Right atrium auricular region (tissue), 2 donors: ENCODE measurements around the gene ZNF593OS. TPM values are rescaled to one million over a fixed set of nuclear protein-coding genes. Genes with fewer than 3 reads are reported as not detected.

ENCODE experiments used
- DNase-seq: peaks from one replicate; pipeline ENCODE4 v3.0.0-alpha.2; 2019; ENCODE audit warnings: low spot score
- H3K27ac ChIP-seq, 2 donors: fragments of 200-600 bp; sonication (generic); 1 replicate in 1 of 2; 2 replicates in 1 of 2; pipeline ENCODE4 v1.5.1; 2016 to 2019
- H3K27me3 ChIP-seq, 2 donors: fragments of 200-600 bp; sonication (generic); one replicate each; pipeline versions ENCODE4 v1.5.1 to v1.6.0; 2017 to 2019
- H3K36me3 ChIP-seq: fragments of 200-600 bp; sonication (generic); one replicate; pipeline ENCODE4 v1.5.1; 2016
- H3K4me1 ChIP-seq, 2 donors: fragments of 200-600 bp; sonication (generic); one replicate each; pipeline versions ENCODE4 v1.5.1 to v1.6.0; 2017 to 2019
- H3K4me3 ChIP-seq, 2 donors: fragments of 200-600 bp; sonication (generic); 1 replicate in 1 of 2; 2 replicates in 1 of 2; pipeline ENCODE4 v1.5.1; 2017 to 2019; ENCODE audit warnings: mild to moderate bottlenecking in 1 of 2, moderate library complexity in 1 of 2
- H3K9me3 ChIP-seq, 2 donors: fragments of 200-600 bp; sonication (generic); one replicate each; pipeline ENCODE4 v1.5.1; 2019
- total RNA-seq, 2 donors: library from RNA; depleted of rRNA; stranded (reverse); fragments of >200 nt; gene quantifications; one replicate each; pipeline ENCODE4 v1.1.0, GENCODE V29; 2016
- TF ChIP-seq, protein P1 (sequence below), 2 donors: fragments of 200-600 bp; sonication (generic); IDR thresholded peaks; one replicate each; pipeline ENCODE4 v1.5.1; 2019; ENCODE audit warnings: antibody characterized with exemption in 2 of 2

ZNF593OS gene
- total RNA-seq, 2 donors from 2014 or later = not detected

DNA sequence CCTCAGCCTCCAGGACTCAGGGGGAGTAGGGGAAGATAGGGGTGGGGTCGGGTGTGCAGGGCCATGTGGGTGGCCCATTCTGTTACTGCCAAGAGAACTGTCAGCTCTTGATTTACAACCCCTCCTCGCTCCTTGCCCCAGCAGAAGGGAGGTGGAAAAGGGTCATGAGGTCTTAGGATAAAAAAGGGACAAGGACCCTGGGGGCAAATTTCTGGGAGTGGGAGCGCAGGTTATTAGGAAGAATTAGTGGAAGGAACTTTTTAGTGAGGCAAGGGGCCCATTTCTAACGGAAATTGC is 11.9 kb downstream of the ZNF593OS start:
- H3K4me3 ChIP-seq = peak overlapping the region; percentile 33 to 57
- no peaks in the 10 kb centered on the region for H3K9me3 ChIP-seq
- no peaks in the 10 kb centered on the region for H3K36me3 ChIP-seq
- no peaks in the 10 kb centered on the region for H3K27me3 ChIP-seq
- DNase-seq = no peak
- peaks cover 0 to 77% of the 10 kb centered on the region in 2 donors for H3K4me1 ChIP-seq
- TF ChIP-seq, protein P1, sequence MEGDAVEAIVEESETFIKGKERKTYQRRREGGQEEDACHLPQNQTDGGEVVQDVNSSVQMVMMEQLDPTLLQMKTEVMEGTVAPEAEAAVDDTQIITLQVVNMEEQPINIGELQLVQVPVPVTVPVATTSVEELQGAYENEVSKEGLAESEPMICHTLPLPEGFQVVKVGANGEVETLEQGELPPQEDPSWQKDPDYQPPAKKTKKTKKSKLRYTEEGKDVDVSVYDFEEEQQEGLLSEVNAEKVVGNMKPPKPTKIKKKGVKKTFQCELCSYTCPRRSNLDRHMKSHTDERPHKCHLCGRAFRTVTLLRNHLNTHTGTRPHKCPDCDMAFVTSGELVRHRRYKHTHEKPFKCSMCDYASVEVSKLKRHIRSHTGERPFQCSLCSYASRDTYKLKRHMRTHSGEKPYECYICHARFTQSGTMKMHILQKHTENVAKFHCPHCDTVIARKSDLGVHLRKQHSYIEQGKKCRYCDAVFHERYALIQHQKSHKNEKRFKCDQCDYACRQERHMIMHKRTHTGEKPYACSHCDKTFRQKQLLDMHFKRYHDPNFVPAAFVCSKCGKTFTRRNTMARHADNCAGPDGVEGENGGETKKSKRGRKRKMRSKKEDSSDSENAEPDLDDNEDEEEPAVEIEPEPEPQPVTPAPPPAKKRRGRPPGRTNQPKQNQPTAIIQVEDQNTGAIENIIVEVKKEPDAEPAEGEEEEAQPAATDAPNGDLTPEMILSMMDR (IDR thresholded peaks at IDR 0.05) = no peak
- peak overlapping the region; percentile 86 to 95 for H3K27ac ChIP-seq

DNA sequence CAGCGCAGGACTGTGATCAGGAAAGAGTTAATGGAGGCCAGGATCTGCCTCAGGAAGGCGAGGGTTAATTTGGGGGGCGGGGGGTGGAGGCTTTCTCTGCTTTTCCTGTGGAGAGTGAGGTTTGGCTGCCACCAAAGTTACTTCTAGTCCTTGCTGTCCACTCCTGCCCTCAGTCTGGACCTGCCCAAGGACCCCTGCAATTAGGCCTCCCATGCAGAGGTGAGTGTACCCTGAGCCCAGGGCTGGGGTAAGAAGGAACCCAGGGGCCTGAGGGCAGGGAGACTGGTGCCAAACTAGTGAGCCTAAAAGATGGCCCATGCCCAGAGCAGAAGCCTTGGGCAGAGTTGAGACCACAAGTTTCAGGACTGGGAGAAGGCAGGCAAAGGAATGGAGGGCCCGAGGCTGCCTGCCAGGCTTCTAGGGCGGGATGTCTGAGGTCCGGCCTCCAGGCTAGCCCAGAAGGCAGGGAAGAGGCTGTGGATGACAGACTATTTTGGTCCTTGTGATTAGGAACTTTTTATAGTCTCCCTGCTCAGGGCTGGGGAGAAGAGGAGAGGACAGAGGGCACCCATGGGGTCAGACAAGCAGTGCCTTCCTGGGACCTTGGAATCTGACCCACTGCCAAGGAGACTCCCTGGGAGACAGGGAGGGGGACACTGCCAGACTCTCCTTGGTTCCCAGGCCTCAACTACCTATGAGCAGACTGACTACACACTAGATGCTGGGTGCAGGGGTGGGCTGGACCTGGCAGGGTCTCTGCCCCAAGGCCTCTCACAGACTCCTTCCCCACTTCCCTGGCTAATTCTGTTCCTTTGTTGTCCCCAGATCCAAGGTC is 12.5 kb downstream of the ZNF593OS start, which contains the start of gene FAM110D:
TSS of gene FAM110D (plus strand) at position 172 of the 835 bp plus-strand sequence. CDS start 2,213 bp downstream, outside the sequence.
- no peaks in the 10 kb centered on the region for H3K27me3 ChIP-seq
- H3K4me1 ChIP-seq = peaks cover 0 to 72% of the 10 kb centered on the region in 2 donors
- no peaks in the 10 kb centered on the region for H3K9me3 ChIP-seq
- TF ChIP-seq, protein P1 (IDR thresholded peaks at IDR 0.05) = no peak
- H3K27ac ChIP-seq = peak within 1 kb of the TSS; percentile 86 to 95
- DNase-seq = no peak
- H3K4me3 ChIP-seq = peak within 1 kb of the TSS; percentile 33 to 57
- H3K36me3 ChIP-seq = no peaks in the 10 kb centered on the region

DNA sequence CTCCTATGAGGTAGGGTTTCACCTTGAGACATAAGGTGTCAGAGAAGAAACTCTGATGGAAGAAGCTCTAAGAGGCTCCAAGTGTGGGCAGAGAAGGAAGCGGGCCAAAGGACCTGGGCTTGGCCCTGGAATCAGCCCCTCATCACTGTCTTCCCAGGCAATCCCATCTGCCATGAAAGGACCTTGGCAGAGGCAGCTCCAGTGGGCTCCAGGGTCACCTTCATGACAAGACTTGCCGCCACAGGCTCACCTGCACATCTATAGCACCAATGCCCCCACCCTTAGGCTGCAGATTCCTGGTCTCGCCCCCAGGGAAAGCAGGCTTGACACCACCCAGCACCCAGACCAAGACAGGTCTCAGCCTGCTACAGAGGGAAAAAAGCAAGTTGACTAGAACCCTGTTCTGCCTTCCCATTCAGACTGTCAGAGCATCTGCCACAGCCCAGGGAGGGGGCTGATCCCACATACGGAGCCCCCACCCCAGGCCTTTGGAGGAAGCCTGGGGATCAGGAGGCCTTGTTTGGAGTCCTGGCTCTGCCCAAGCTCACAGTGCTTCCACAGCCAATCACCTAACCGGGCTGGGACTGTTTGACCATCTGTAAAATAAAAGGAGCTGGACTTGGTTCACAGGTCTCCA is 13.2 kb downstream of the ZNF593OS start:
- Histone ChIP-seq H3K27ac (peak overlapping the region; percentile 86 to 95), H3K4me1 (peaks cover 0 to 65% of the 10 kb centered on the region in 2 donors), H3K4me3 (peak overlapping the region in 1 of 2 donors; percentile 57), H3K27me3 (no peaks in the 10 kb centered on the region), H3K36me3 (no peaks in the 10 kb centered on the region), H3K9me3 (no peaks in the 10 kb centered on the region)
- TF ChIP-seq, protein P1 (IDR thresholded peaks at IDR 0.05) = no peak
- no peak for DNase-seq

DNA sequence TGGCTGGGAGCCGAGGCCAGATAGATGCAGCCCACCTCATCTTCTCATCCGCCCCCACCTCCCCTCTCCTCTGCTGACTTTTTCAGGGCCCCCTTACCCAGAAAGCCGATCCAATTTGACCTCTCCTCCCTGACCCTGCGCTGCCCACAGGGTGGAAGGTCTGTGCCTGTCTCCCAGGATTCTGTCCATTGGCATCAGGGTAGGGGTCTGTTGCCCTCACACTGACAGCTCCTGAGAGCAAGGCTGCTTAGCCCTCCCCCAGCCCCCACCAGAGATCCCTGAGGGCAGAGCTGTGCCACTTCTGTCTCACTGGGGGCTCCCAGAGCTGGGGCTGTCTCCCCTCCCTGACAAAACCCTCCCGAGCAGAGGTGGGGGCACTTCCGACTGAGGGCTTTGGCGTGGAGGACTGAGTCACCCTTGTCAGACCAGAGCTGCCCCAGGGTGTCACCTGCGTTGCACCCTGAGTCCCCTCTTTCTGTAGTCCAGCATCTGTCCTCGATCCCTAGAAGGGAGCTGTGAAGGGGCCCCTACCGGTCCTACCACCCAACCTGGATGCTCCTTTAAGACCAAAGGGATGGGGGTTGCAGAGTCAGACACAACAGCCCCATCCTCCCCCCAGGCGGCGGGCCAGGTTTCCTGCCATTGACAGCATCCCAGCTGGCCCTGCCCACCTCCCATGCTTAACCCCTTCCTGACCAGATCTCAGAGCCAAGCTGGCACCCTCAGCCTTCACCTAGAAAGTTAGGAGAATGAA is 15.2 kb downstream of the ZNF593OS start:
- Histone ChIP-seq H3K36me3 (no peaks in the 10 kb centered on the region), H3K4me3 (peak overlapping the region; percentile 23 to 35), H3K9me3 (no peaks in the 10 kb centered on the region), H3K4me1 (peaks cover 0 to 54% of the 10 kb centered on the region in 2 donors), H3K27me3 (no peaks in the 10 kb centered on the region), H3K27ac (peak overlapping the region; percentile 60 to 69)
- DNase-seq = no peak
- TF ChIP-seq, protein P1 (IDR thresholded peaks at IDR 0.05) = no peak

DNA sequence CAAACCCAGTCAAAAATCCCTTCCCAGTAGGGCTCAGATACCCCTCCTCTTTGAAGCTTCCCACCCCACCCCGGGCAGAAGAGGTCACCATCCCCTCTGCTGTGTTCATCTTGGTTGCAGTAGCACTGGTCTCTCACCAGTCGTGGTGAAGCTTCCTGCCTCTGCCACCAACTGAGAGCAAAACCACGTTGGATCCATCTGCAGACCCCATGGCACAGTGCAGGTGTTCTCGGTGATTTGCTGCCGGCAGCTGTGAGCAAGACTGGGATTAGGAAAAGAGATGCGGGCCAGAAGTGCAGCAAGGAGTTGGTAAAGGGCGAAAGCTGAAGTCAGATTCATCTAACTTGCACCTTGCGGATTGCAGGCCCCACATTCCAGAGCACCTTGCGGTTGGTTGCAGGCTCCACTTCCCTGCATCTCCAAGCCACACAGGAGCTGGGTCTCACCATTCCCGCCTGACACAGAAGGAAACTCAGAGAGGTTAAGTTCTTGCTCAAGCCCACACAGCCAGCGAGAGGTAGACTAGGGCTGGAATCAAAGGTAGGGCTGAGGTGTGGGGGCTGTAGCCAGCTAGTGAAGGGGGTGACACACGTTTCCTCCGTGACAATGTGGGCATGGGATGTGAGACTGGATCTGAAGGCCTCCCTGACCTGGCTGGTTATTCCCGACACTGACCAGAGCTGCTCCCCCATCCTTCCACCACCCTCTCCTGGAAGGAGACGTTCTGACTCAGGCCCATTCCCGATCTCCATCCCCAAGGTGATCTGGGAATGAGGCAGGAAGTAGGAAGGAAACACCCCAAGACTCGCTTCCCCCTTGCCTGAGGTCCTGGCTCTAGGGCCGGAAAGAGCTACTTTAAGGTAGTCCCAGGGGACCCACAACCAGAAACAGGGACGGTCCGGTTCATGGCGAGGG is 16.0 kb downstream of the ZNF593OS start:
- no peaks in the 10 kb centered on the region for H3K36me3 ChIP-seq
- no peaks in the 10 kb centered on the region for H3K9me3 ChIP-seq
- DNase-seq = no peak
- TF ChIP-seq, protein P1 (IDR thresholded peaks at IDR 0.05) = no peak
- peaks cover 0 to 46% of the 10 kb centered on the region in 2 donors for H3K4me1 ChIP-seq
- H3K27ac ChIP-seq = peak overlapping the region; percentile 60 to 69
- H3K4me3 ChIP-seq = peak overlapping the region; percentile 23 to 35
- H3K27me3 ChIP-seq = no peaks in the 10 kb centered on the region
